Activated gamma-delta T cell treated with Interleukin-2 at 50 U/mL for 16 hours (primary cell): ENCODE data around the gene OSTF1.

Experiments
- DNase-seq: peaks from one replicate; pipeline ENCODE4 v3.0.0-alpha.2; 2020

OSTF1 gene

GRCh38 chr9:75085640-75086039 is 2.7 kb upstream of the OSTF1 start:
- no peak for DNase-seq

- no peak for DNase-seq
Measured at GRCh38 chr9:75086541-75087288, 1.6 kb upstream of the OSTF1 start.

- peak; percentile 35 for DNase-seq
Measured at GRCh38 chr9:75087289-75087823, 958 bp upstream of the OSTF1 start.

GRCh38 chr9:75088646-75089372 is 495 bp downstream of the OSTF1 start:
- DNase-seq, result no peak

GRCh38 chr9:75089373-75089766 is 1.1 kb downstream of the OSTF1 start:
- DNase-seq, result no peak

GRCh38 chr9:75090579-75090978 is 2.3 kb downstream of the OSTF1 start:
- DNase-seq, result no peak

GRCh38 chr9:75092766-75093165 is 4.5 kb downstream of the OSTF1 start:
- no peak for DNase-seq

- DNase-seq, result no peak
Measured at GRCh38 chr9:75096796-75097195, 8.5 kb downstream of the OSTF1 start.

GRCh38 chr9:75101004-75101588 is 12.8 kb downstream of the OSTF1 start:
- no peak for DNase-seq

GRCh38 chr9:75102177-75102790 is 14.0 kb downstream of the OSTF1 start:
- no peak for DNase-seq

GRCh38 chr9:75104607-75105006 is 16.3 kb downstream of the OSTF1 start:
- DNase-seq, result no peak

GRCh38 chr9:75105019-75105540 is 16.8 kb downstream of the OSTF1 start:
- DNase-seq, result no peak

GRCh38 chr9:75105841-75106240 is 17.5 kb downstream of the OSTF1 start:
- DNase-seq, result no peak

GRCh38 chr9:75106857-75107256 is 18.5 kb downstream of the OSTF1 start:
- no peak for DNase-seq

GRCh38 chr9:75108571-75108970 is 20.3 kb downstream of the OSTF1 start:
- no peak for DNase-seq

- no peak for DNase-seq
Measured at GRCh38 chr9:75109210-75109839, 21.0 kb downstream of the OSTF1 start.

- no peak for DNase-seq
Measured at GRCh38 chr9:75111019-75111622, 22.8 kb downstream of the OSTF1 start.

- DNase-seq, result no peak
Measured at GRCh38 chr9:75112789-75113188, 24.5 kb downstream of the OSTF1 start.

GRCh38 chr9:75116306-75116705 is 28.0 kb downstream of the OSTF1 start:
- no peak for DNase-seq

GRCh38 chr9:75117564-75117963 is 29.2 kb downstream of the OSTF1 start:
- DNase-seq, result no peak

- no peak for DNase-seq
Measured at GRCh38 chr9:75120686-75121085, 32.4 kb downstream of the OSTF1 start.

GRCh38 chr9:75121914-75122558 is 33.7 kb downstream of the OSTF1 start:
- no peak for DNase-seq
